ENCODE results near the gene AGFG2. TPM values are rescaled to one million over a fixed set of nuclear protein-coding genes. Genes with fewer than 3 reads are reported as not detected.
A peak's percentile ranks its signal among the peaks of the same experiment; 100 is the strongest.

The AGFG2 gene
- total and polyA plus RNA-seq, 2 of the 4 experiments (the other 2 are of a cell fraction): 3.0 to 10.0 TPM

GRCh38 chr7:100559127-100559526, 20.1 kb downstream of the AGFG2 start:
- Histone ChIP-seq H2AFZ (replicated peaks; ENCODE audit: low read length, poor library complexity) (no peak overlapping the region), H3K4me1 (ENCODE audit: control insufficient read depth, insufficient read depth, low read length) (peaks cover 4% of the 10 kb centered on the region; the same call in 1 of the 2 replicates), H4K20me1 (ENCODE audit: insufficient read depth, low read length) (no peaks in the 10 kb centered on the region), H2AK5ac (ENCODE audit: low read depth, low read length) (no peak overlapping the region), H3K18ac (ENCODE audit: low read depth, low read length) (no peak overlapping the region), H3K36me3 (ENCODE audit: control insufficient read depth, insufficient read depth, low read length) (peaks cover 6% of the 10 kb centered on the region; the same call in 1 of the 2 replicates), H3K14ac (replicated peaks; ENCODE audit: low read depth, low read length) (no peak overlapping the region), H3K23ac (ENCODE audit: low read depth, low read length) (no peak overlapping the region), H4K91ac (ENCODE audit: insufficient read depth, low read depth, low read length) (no peak overlapping the region), H3K4ac (ENCODE audit: low read depth, low read length) (no peak overlapping the region), H3K9ac (ENCODE audit: low read depth, low read length) (no peak overlapping the region), H4K8ac (ENCODE audit: low read depth in 2 of 2, low read length in 2 of 2) (no peak overlapping the region), H3K9me3 (ENCODE audit: control insufficient read depth, insufficient read depth, low read length) (no peaks in the 10 kb centered on the region), H2BK120ac (ENCODE audit: low read depth, low read length) (no peak overlapping the region), H3K27me3 (ENCODE audit: control insufficient read depth, insufficient read depth, low read length) (no peaks in the 10 kb centered on the region), H2BK5ac (ENCODE audit: low read depth, low read length, poor library complexity, severe bottlenecking) (no peak overlapping the region), H3K79me1 (ENCODE audit: low read depth in 1 of 2, low read length in 2 of 2) (no peaks in the 10 kb centered on the region), H3K9me1 (ENCODE audit: insufficient read depth, low read length) (no peaks in the 10 kb centered on the region), H4K5ac (ENCODE audit: low read depth, low read length) (no peak overlapping the region), H2BK20ac (ENCODE audit: low read depth, low read length) (no peak overlapping the region), H3K4me2 (ENCODE audit: low read depth, low read length) (no peak overlapping the region), H3K27ac (ENCODE audit: insufficient read depth, low read length) (no peak overlapping the region), H2BK15ac (ENCODE audit: low read depth, low read length) (no peak overlapping the region), H3K4me3 (ENCODE audit: insufficient read depth, low read depth, low read length) (no peak overlapping the region), H3K56ac (ENCODE audit: extremely low read depth, insufficient read depth, low read length) (no peak overlapping the region), H2AK9ac (replicated peaks; ENCODE audit: low read depth, low read length, poor library complexity) (peak overlapping the region; percentile 15)
- no TSS peak for BruUV-seq (replicated peaks)
- WGBS, 2 experiments (ENCODE audit: extremely low coverage in 2 of 2, insufficient read length in 1 of 2): no CpG with 5 or more reads among the region's 4 CpGs
- no peak for ATAC-seq (ENCODE audit: low read depth)
- DNase-seq: no peak
- CTCF ChIA-PET: interaction anchor here (0.6 to 1.4 kb wide), 8 partner anchors 10 to 391 kb away, joined by 3 to 11 read pairs (median 4); partner anchors contain the start of genes GAL3ST4 and TSC22D4
- POLR2A ChIA-PET (ENCODE audit: unreplicated experiment): no interaction called here
- in situ Hi-C loops (cut with MboI; ENCODE audit: low sequenced_read_pairs) (no loop called here), dilution Hi-C loops (cut with HindIII; ENCODE audit: low sequenced_read_pairs, unreplicated experiment) (no loop called here), intact Hi-C loops (cut with micrococcal nuclease) (loop anchor here (1.0 kb wide), 2 partner anchors 90 to 94 kb away; no protein-coding TSS in a partner anchor)
- TF ChIP-seq CEBPB (IDR thresholded peaks at IDR 0.05; ENCODE audit: low read depth, low read length) (no peak), RAD21 (IDR thresholded peaks at IDR 0.05; ENCODE audit: low read length) (no peak)
